Activated naive CD8-positive, alpha-beta T cell treated with anti-CD3 and anti-CD28 coated beads, Interleukin-2, amount 50 U/mL, for 24 hours (primary cell): ENCODE results near the gene MYLK.
"Not testable (repeated sequence)": the region's sequence is repeated elsewhere in the genome, so short reads cannot be mapped to it uniquely, and the experiment has no call there.

Experiments used
- ATAC-seq: fragments of 150-1000 bp; cut with Tn5 transposase; one replicate; pipeline ENCODE4 v1.10.0; 2021
- DNase-seq: peaks from one replicate; pipeline ENCODE4 v3.0.0; 2021
- H3K27ac Mint-ChIP-seq: one replicate; pipeline ENCODE4 v1.8.0; 2021; ENCODE audit warnings: mild to moderate bottlenecking, mixed read lengths
- H3K27me3 Mint-ChIP-seq: one replicate; pipeline ENCODE4 v1.8.0; 2021; ENCODE audit warnings: mixed read lengths
- H3K36me3 Mint-ChIP-seq: one replicate; pipeline ENCODE4 v1.8.0; 2021; ENCODE audit warnings: low read depth, mixed read lengths
- H3K4me1 Mint-ChIP-seq: one replicate; pipeline ENCODE4 v1.8.0; 2021; ENCODE audit warnings: mixed read lengths
- H3K4me3 Mint-ChIP-seq: one replicate; pipeline ENCODE4 v1.8.0; 2021; ENCODE audit warnings: mild to moderate bottlenecking, moderate library complexity, mixed read lengths
- H3K9me3 Mint-ChIP-seq: one replicate; pipeline ENCODE4 v1.8.0; 2021; ENCODE audit warnings: mixed read lengths

MYLK gene

DNA sequence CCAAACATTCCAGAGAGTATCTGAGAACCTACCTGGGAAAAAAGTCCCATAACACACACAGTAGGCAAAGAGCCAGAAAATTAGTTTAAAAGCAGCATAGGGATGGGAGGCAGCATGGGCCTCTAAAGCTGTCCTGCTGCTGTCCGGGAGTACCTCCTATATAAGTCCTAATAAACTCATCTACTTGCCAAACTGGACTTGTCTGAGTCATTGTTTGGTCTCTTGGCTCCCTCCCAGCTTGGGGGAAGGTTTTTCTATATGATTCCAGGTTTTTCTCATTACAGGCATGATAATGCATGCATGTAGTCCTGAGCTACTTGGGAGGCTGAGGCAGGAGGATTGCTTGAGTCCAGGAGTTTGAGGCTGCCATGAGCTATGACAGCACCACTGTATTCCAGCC is 281.8 kb downstream of the MYLK start:
- Mint-ChIP-seq H3K4me1 (peaks cover 19% of the 10 kb centered on the region), H3K27ac (no peak overlapping the region), H3K4me3 (no peak overlapping the region), H3K36me3 (peaks cover 13% of the 10 kb centered on the region), H3K9me3 (no peaks in the 10 kb centered on the region), H3K27me3 (no peaks in the 10 kb centered on the region)
- ATAC-seq = no peak
- no peak for DNase-seq

DNA sequence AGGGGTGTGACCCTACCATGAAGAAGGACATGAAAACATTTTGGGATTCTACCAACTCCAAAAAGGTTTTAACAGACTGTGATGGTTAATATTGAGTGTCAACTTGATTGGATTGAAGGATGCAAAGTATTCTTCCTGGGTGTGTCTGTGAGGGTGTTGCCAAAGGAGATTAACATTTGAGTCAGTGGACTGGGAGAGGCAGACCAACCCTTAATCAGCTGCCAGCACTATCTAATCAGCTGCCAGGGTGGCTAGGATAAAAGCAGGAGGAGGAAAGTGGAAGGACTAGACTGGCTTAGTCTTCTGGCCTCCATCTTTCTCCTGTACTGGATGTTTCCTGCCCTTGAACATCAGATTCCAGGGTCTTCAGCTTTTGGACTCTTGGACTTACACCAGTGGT is 283.3 kb downstream of the MYLK start:
- not testable (repeated sequence) for DNase-seq, ATAC-seq, H3K9me3 Mint-ChIP-seq, H3K27me3 Mint-ChIP-seq, H3K4me3 Mint-ChIP-seq, H3K27ac Mint-ChIP-seq
- Mint-ChIP-seq H3K4me1 (peaks cover 12% of the 10 kb centered on the region), H3K36me3 (peaks cover 13% of the 10 kb centered on the region)

DNA sequence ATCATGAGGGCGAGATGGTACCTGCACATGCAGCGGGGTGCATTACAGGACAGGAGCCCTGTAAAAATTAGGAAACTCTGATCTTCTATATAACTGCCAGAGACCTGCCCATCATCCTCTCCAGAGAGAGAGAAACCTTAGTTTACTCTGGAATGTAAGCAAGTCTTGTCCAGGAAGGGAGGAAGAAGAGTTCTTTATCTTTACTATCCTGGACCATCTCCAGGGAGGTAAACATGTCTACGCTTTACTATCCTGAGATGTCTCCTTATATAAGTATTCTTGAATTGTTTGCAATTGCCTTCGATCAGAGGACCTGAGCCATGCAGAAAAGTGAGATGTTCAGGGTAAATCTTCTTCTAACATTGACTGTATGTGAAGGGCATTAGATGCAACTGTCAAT is 286.6 kb downstream of the MYLK start:
- ATAC-seq = no peak
- no peak overlapping the region for H3K27ac Mint-ChIP-seq
- peaks cover 20% of the 10 kb centered on the region for H3K36me3 Mint-ChIP-seq
- no peak overlapping the region for H3K4me3 Mint-ChIP-seq
- peaks cover 2% of the 10 kb centered on the region for H3K9me3 Mint-ChIP-seq
- H3K4me1 Mint-ChIP-seq = no peaks in the 10 kb centered on the region
- DNase-seq = no peak
- no peaks in the 10 kb centered on the region for H3K27me3 Mint-ChIP-seq

DNA sequence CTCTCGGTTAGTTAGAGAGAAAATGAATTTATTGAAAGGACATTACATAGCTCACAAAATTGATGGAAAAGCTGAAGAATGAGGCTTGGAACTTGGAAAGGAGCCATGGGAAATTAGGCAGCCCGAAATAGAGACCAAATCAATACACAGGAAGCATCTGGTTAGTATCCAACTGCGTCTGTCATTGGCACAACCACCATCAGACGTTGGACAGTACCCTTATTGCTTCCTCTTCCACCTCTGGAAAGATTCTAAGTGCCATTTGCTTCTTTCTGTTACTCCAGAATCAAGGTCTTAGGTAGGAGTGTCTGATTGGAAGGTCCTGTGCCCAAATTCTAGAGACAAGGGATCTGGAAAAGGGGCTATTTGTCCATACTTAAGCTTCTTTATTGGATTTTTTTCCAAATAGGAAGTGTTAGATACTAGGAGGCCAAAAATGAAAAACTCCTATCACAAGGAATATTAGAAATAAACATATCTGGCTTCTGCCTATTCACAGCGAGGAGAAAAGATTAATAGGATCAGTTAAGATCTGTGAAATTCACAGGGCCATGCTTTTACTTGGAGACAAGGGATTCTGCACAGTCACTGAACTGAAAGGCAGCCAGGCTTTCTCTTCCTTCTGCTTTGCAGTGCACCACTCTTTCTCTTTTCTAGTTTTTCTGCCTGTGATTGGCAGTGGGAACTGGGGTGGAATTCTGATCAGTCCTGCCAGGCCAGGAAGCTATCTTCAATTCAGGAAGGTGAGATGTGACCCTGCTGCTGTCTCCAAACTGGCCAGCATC is 288.5 kb downstream of the MYLK start:
- H3K4me3 Mint-ChIP-seq = no peak overlapping the region
- peaks cover 12% of the 10 kb centered on the region for H3K9me3 Mint-ChIP-seq
- H3K27me3 Mint-ChIP-seq = no peaks in the 10 kb centered on the region
- no peaks in the 10 kb centered on the region for H3K4me1 Mint-ChIP-seq
- DNase-seq = no peak
- no peak overlapping the region for H3K27ac Mint-ChIP-seq
- ATAC-seq = no peak
- H3K36me3 Mint-ChIP-seq = peaks cover 34% of the 10 kb centered on the region

DNA sequence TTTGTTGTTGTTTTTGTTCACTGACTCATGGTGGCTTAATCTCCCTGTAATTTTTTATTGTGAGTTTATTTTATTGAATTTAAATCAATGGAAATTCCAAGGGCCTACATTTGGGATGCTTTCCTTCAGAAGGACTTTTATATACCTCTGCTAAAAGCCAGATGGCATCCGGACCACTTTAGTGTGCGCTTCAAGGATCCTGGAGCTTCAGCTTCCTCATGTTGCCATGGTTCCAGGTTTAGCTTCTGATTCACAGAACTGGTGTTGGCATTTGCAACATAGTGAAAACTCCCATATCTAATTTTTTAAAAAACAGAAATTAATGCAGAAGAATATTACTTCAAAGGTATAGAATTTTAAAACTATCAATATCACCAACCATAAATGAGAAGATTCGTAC is 290.8 kb downstream of the MYLK start:
- no peak overlapping the region for H3K4me3 Mint-ChIP-seq
- no peaks in the 10 kb centered on the region for H3K4me1 Mint-ChIP-seq
- DNase-seq (no peak), ATAC-seq (no peak)
- H3K27me3 Mint-ChIP-seq = no peaks in the 10 kb centered on the region
- H3K27ac Mint-ChIP-seq = no peak overlapping the region
- H3K9me3 Mint-ChIP-seq = peaks cover 26% of the 10 kb centered on the region
- peaks cover 48% of the 10 kb centered on the region for H3K36me3 Mint-ChIP-seq

DNA sequence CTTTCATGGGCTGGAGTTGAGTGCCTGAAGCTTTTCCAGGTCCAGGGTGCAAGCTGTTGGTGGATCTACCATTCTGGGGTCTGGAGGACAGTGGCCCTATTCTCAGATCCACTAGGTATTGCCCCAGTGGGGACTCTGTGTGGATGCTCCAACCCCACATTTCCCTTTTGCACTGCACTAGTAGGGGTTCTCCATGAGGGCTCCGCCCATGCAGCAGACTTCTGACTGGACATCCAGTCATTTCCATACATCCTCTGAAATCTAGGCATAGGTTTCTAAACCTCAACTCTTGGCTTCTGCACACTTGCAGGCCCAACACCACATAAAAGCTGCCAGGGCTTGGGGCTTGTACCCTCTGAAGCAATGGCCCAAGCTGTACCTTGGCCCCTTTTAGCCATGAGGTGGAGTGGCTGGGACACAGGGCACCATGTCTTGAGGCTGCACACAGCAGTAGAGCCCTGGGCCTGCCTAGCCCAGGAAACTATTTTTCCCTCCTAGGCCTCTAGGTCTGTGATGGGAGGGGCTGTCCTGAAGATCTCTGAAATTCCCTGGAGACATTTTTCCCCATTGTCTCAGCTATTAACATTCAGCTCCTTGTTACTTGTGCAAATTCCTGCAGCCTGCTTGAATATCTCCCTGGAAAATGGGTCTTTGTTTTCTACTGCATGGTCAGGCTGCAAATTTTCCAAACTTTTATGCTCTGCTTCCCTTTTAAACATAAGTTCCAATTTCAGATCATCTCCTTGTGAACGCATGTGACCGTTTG is 293.3 kb downstream of the MYLK start:
- Mint-ChIP-seq H3K9me3 (peaks cover 26% of the 10 kb centered on the region), H3K4me1 (peaks cover 2% of the 10 kb centered on the region), H3K27ac (no peak overlapping the region), H3K36me3 (peaks cover 51% of the 10 kb centered on the region), H3K27me3 (no peaks in the 10 kb centered on the region), H3K4me3 (no peak overlapping the region)
- DNase-seq (no peak), ATAC-seq (no peak)

DNA sequence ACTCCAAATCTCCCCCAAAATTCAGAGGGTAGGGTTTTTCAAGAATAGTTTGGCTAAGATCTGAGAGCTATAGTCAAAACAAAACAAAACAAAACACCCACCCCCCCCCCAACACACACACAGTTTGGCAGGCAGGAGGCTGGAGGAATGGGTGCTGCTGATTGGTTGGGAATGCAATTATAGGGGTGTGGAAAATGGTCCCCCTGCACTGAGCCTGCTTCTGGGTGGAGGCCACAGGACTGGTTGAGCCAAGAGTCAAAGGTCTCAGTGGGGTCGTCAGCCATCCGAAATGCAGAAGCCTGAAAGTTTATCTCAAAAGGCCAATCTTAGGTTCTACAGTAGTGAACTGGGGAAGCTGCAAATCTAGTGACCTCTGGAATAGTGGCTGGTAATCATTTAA is 296.7 kb downstream of the MYLK start:
- peaks cover 42% of the 10 kb centered on the region for H3K36me3 Mint-ChIP-seq
- no peak overlapping the region for H3K4me3 Mint-ChIP-seq
- DNase-seq (no peak), ATAC-seq (no peak)
- H3K27ac Mint-ChIP-seq = no peak overlapping the region
- peaks cover 23% of the 10 kb centered on the region for H3K9me3 Mint-ChIP-seq
- no peaks in the 10 kb centered on the region for H3K27me3 Mint-ChIP-seq
- peaks cover 18% of the 10 kb centered on the region for H3K4me1 Mint-ChIP-seq

DNA sequence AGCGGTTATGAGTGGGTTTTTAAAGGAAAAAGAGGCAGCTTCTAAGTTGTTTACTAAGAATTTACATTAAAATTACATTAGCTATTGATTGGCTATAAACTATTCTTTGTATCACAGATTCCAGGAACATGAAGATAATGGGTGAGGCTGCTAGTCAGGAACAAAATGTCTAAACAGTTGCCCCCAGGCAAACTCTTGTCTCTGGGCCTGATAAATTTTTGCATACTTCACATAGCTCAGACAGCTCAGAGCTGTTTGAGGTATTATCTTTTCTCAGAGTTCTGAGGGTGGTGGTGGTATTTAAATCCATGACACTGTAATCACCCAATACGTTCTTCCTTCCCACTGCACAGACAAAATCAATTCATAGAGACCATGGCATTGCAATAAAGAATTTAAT is 297.2 kb downstream of the MYLK start:
- H3K4me1 Mint-ChIP-seq = peaks cover 20% of the 10 kb centered on the region
- H3K36me3 Mint-ChIP-seq = peaks cover 38% of the 10 kb centered on the region
- H3K9me3 Mint-ChIP-seq = peaks cover 22% of the 10 kb centered on the region
- no peak overlapping the region for H3K27ac Mint-ChIP-seq
- DNase-seq = no peak
- no peaks in the 10 kb centered on the region for H3K27me3 Mint-ChIP-seq
- ATAC-seq = no peak
- no peak overlapping the region for H3K4me3 Mint-ChIP-seq

DNA sequence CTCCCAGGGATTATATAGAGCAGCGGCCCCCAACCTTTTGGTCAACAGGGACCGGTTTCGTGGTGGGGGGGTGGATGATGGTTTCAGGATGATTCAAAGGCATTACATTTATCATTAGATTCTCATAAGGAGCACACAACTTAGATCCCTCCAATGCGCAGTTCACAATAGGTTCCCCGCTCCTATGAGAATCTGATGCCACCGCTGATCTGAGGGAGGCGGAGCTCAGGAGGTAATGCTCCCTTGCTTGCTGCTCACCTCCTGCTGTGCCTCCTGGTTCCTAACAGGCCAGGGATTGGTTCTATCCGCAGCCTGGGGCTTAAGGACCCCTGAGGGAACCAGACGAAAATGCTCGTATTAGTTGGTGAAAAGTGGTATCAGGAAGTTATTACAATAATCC is 298.0 kb downstream of the MYLK start:
- Mint-ChIP-seq H3K27me3 (no peaks in the 10 kb centered on the region), H3K36me3 (peaks cover 38% of the 10 kb centered on the region), H3K4me3 (no peak overlapping the region), H3K9me3 (peaks cover 15% of the 10 kb centered on the region), H3K4me1 (peaks cover 20% of the 10 kb centered on the region), H3K27ac (no peak overlapping the region)
- peak; percentile 37 for ATAC-seq
- DNase-seq = peak; percentile 53

DNA sequence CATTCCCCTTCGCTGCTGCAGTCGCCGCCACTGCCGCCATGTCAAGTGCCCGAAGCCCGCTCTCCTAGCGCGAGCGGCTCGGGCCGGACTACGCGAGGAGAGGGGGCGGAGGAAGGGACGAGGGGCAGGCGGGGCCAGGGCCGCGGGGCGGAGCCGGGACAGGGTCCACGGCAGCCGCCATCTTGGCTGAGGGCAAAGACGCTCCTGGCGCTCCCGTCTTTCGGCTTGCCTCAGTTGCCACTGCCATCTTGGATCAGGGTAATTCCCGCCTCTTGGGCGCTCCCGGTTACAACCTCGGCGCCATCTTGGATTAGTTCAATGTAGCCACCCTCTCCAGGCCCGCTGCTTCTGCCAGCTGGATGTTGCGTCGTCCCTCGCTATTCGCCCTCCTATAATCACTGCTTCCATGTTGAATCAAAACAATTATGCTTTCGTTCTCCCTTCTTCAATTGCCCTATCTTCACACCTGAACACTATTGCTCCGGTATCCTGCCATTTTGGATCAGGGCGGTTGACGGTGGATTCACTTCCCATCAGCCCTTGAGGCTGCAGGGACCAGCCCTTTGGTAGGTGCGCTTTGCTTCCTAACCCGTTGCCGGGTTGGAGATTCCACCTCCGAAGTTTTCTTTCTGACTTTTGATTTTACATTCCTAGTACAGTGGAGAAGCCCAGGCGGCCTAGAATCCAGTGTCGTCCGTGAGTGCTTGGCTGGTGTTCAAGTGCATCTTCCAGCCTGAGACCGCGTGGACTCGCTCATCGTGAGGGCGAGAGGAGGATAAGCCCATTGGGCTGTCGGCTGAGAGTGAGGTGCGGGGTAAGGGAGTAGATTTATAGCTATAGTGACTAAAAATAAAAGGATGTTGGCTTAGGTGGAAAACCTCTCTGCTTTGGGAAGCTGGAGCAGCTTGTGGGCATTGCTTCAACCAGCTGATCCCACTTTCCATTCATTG is 298.9 kb downstream of the MYLK start, which contains the start of gene HACD2:
HACD2 (minus strand) TSS at position 66 of the 950 bp plus-strand sequence; CDS start at position 40, 26 bp downstream.
- DNase-seq (peak; percentile 95), ATAC-seq (peak; percentile 97)
- peaks cover 11% of the 10 kb centered on the region for H3K9me3 Mint-ChIP-seq
- peaks cover 20% of the 10 kb centered on the region for H3K4me1 Mint-ChIP-seq
- H3K27me3 Mint-ChIP-seq = no peaks in the 10 kb centered on the region
- H3K36me3 Mint-ChIP-seq = peaks cover 33% of the 10 kb centered on the region
- no peak within 1 kb of the TSS for H3K4me3 Mint-ChIP-seq
- peak within 1 kb of the TSS; percentile 67 for H3K27ac Mint-ChIP-seq

DNA sequence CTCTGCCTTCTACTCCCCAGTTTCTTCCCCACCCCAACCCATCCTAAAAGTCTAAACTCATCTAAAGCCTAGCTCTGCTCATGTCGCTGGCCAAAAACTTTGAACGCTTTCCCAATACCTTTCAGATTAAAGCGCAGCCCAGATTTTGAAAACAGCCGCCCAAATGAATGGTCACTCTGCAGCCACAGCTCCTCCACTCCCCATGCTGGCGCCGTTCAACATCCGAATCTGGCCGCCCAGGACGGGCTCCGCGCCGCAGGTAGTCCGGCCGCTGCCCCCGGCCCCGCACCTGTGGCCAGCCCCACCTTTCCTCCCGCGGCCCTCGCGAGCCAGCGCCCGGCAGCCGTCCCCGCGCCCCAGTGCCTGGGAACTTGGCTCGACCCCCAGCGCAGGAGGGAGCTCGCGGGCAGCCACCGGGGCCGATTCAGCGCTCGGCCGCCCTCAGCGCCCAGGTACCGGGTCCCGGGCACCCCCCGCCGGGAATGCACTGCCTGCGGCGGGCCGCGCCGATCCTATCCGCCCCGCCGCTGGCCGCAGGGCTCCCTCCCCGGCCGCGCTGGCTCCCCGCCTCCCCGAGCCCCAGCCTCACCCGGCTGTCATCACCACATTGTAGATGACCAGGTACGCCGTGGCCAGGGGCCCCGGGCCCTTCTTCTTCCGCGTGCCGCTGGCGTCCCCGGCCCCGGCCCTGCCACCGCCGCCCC is 299.7 kb downstream of the MYLK start:
- Mint-ChIP-seq H3K4me3 (no peak overlapping the region), H3K27ac (peak overlapping the region; percentile 67), H3K9me3 (peaks cover 3% of the 10 kb centered on the region), H3K4me1 (peaks cover 20% of the 10 kb centered on the region), H3K36me3 (peaks cover 31% of the 10 kb centered on the region), H3K27me3 (no peaks in the 10 kb centered on the region)
- peak; percentile 26 for ATAC-seq
- peak; percentile 55 for DNase-seq

DNA sequence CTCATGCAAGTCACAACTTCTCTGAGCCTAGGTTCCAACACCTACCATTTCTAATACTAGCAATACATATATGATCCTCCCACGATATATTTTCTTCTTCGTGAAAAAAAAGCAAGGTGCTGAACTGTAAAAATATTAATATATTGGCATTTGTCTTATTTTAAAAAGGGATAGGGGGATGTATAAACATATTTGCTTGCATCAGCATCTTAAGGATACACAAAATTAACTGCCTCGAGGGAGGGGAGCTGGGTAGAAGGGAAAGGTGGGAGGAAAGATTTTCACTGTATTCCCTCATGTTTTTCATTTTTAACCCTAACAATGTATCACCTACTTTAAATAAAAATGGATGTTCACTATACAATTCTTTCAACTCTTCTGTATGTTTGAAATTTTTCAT is 300.6 kb downstream of the MYLK start:
- Mint-ChIP-seq H3K9me3 (no peaks in the 10 kb centered on the region), H3K4me1 (peaks cover 20% of the 10 kb centered on the region), H3K27me3 (no peaks in the 10 kb centered on the region), H3K36me3 (peaks cover 28% of the 10 kb centered on the region), H3K27ac (no peak overlapping the region), H3K4me3 (no peak overlapping the region)
- no peak for ATAC-seq
- no peak for DNase-seq

DNA sequence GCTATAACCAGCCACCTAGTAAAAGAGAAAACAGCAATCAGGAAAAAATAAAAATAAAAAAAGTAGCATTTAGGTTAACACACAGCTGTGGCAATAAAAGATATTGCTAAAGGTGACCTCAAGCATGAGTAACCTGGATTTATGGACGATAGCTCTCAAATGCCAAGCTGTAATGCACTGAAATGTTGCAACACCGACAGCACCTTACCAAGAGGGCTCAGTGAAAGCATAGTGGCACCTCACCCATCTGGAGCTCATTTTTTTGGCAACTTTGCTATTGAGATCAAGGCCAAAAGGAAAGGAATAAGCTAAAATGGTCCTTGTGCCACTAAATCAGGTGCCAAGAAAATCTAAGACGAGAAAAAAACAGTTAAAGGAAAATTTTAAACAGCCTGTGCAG is 301.8 kb downstream of the MYLK start:
- H3K27me3 Mint-ChIP-seq = no peaks in the 10 kb centered on the region
- H3K4me1 Mint-ChIP-seq = peaks cover 23% of the 10 kb centered on the region
- ATAC-seq = no peak
- H3K9me3 Mint-ChIP-seq = no peaks in the 10 kb centered on the region
- H3K27ac Mint-ChIP-seq = no peak overlapping the region
- peaks cover 26% of the 10 kb centered on the region for H3K36me3 Mint-ChIP-seq
- DNase-seq = no peak
- H3K4me3 Mint-ChIP-seq = no peak overlapping the region

DNA sequence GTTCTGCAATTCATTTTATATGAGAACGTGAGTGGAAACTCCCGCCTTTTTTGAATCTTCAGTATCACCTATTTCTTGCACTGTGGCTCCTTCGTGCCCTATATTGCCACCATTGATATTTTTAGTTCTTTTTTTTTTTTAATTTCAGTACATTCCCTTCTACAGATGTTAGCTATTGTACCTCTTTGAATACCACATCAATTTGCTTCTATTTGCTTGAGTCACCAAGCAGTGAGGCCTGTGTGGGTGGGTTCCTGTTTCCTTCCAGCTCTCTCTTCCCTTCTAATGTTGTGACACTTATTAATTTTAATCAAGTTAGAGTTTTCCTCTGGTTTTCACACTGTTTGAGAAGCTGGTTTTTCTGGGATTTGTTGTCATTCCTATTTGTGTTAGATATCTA is 308.0 kb downstream of the MYLK start:
- Mint-ChIP-seq H3K27ac (peak overlapping the region; percentile 23), H3K9me3 (no peaks in the 10 kb centered on the region), H3K27me3 (no peaks in the 10 kb centered on the region), H3K4me1 (peaks cover 47% of the 10 kb centered on the region), H3K4me3 (no peak overlapping the region), H3K36me3 (peaks cover 24% of the 10 kb centered on the region)
- DNase-seq = no peak
- ATAC-seq = peak; percentile 87
